Esophagus muscularis mucosa (tissue), 4 donors: ENCODE data around the gene PBRM1. TPM values are rescaled to one million over a fixed set of nuclear protein-coding genes. Genes with fewer than 3 reads are reported as not detected.

ENCODE experiments used
- DNase-seq: peaks from one replicate; pipeline ENCODE4 v3.0.0-alpha.2; 2017; ENCODE audit errors: extremely low spot score
- H3K27ac ChIP-seq, 4 donors: fragments of 200-600 bp; sonication (generic); replicated peaks in 1 of 4; 1 replicate in 3 of 4; 2 replicates in 1 of 4; pipeline ENCODE4 v1.5.1; 2016 to 2019; ENCODE audit warnings: mild to moderate bottlenecking in 1 of 4
- H3K27me3 ChIP-seq, 4 donors: fragments of 200-600 bp; sonication (generic); one replicate each; pipeline versions ENCODE4 v1.5.1 to v1.6.0; 2016 to 2019
- H3K36me3 ChIP-seq, 4 donors: fragments of 200-600 bp; sonication (generic); one replicate each; pipeline ENCODE4 v1.5.1; 2016 to 2019
- H3K4me1 ChIP-seq, 4 donors: fragments of 200-600 bp; sonication (generic); one replicate each; pipeline ENCODE4 v1.5.1; 2016 to 2019
- H3K4me3 ChIP-seq, 4 donors: fragments of 200-600 bp; sonication (generic); 1 replicate in 2 of 4; 2 replicates in 2 of 4; pipeline ENCODE4 v1.5.1; 2016 to 2019; ENCODE audit warnings: mild to moderate bottlenecking in 4 of 4, moderate library complexity in 1 of 4
- H3K9me3 ChIP-seq, 4 donors: fragments of 200-600 bp; sonication (generic); 1 replicate in 3 of 4; 2 replicates in 1 of 4; pipeline ENCODE4 v1.5.1; 2016 to 2019
- EP300 ChIP-seq: sonication (generic); formaldehyde crosslinking; IDR thresholded peaks from one replicate; pipeline ENCODE4 v1.6.1; 2017; ENCODE audit warnings: antibody characterized with exemption
- POLR2A ChIP-seq: fragments of 450-650 bp; IDR thresholded peaks from one replicate; pipeline ENCODE4 v1.6.1; 2017; ENCODE audit warnings: antibody characterized with exemption, moderate library complexity, mild to moderate bottlenecking, low read depth
- POLR2AphosphoS5 ChIP-seq, 2 donors: sonication (generic); formaldehyde crosslinking; IDR thresholded peaks; one replicate each; pipeline ENCODE4 v1.6.1; 2017; ENCODE audit warnings: antibody characterized with exemption in 2 of 2
- WGBS: methylation state at CpG from one replicate; pipeline ENCODE4 v1.1.5; 2018; 5-methylcytosine and 5-hydroxymethylcytosine counted together
- intact Hi-C: fragments of 100-400 bp; cut with DNase I; formaldehyde crosslinking; loops from one replicate; pipeline ENCODE4 v1.15.1; 2023
- total RNA-seq, 4 donors: library from RNA; depleted of rRNA; stranded (reverse); fragments of >200 nt; gene quantifications; one replicate each; pipeline versions ENCODE4 v1.1.0 to v1.2.1, GENCODE V29; 2016
- TF ChIP-seq, protein P1 (sequence below), 3 experiments: fragments of 200-600 bp in 2 of 3; fragments of 450-650 bp in 1 of 3; sonication (generic) in 2 of 3; IDR thresholded peaks; one replicate each; pipeline ENCODE4 v1.5.1; 2017 to 2019; ENCODE audit warnings: antibody characterized with exemption in 3 of 3, mild to moderate bottlenecking in 2 of 3, moderate library complexity in 1 of 3

The PBRM1 gene
- total RNA-seq, 4 donors from 2014 or later: 79.4 to 99.3 (median 82.8) TPM

DNA sequence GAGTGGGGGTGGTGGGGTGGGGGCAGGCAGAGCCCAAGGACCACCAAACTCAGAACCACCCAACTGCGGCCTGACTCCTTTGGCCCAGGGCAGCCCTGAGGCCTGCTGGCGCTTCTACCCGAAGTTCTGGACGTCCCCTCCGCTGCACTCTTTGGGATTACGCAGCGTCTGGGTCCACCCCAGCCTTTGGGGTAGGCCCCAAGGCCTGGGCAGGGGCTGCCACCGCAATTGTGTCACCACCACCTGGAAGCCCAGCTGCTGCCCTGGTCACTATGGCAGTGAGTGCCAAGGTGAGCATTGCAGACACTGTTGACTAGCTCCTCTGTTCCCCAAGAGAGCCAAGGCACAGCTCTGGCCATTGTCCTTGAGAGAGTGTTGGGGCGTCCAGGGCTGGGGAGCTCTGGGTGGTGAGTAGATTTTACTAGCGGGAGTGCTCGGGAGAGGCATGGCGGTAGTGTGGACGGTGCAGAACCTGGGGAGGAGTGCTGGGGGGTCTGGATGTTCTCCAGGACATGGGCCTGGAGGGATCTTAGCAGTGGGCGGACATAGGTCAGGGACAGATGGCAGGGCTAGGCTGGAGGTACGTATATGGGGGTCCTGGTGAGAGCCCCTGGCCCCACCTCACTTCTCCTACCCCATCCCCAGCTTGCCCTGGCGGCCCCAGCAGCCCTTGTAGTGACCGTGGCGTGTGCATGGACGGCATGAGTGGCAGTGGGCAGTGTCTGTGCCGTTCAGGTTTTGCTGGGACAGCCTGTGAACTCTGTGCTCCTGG is 164.8 kb downstream of the PBRM1 start:
- no peaks in the 10 kb centered on the region for H3K27me3 ChIP-seq
- H3K4me1 ChIP-seq: peaks cover 16 to 30% (median 25%) of the 10 kb centered on the region in 4 donors
- WGBS: 94% methylated on average over 20 of the region's 20 CpGs
- no peak overlapping the region for H3K4me3 ChIP-seq
- H3K36me3 ChIP-seq: peaks cover 0 to 76% (median 54%) of the 10 kb centered on the region in 4 donors
- DNase-seq: no peak
- H3K27ac ChIP-seq: no peak overlapping the region
- no peaks in the 10 kb centered on the region for H3K9me3 ChIP-seq
- intact Hi-C loops: no loop called here
- TF ChIP-seq POLR2A: no peak
- TF ChIP-seq, protein P1, sequence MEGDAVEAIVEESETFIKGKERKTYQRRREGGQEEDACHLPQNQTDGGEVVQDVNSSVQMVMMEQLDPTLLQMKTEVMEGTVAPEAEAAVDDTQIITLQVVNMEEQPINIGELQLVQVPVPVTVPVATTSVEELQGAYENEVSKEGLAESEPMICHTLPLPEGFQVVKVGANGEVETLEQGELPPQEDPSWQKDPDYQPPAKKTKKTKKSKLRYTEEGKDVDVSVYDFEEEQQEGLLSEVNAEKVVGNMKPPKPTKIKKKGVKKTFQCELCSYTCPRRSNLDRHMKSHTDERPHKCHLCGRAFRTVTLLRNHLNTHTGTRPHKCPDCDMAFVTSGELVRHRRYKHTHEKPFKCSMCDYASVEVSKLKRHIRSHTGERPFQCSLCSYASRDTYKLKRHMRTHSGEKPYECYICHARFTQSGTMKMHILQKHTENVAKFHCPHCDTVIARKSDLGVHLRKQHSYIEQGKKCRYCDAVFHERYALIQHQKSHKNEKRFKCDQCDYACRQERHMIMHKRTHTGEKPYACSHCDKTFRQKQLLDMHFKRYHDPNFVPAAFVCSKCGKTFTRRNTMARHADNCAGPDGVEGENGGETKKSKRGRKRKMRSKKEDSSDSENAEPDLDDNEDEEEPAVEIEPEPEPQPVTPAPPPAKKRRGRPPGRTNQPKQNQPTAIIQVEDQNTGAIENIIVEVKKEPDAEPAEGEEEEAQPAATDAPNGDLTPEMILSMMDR (IDR thresholded peaks at IDR 0.05): no peak
- no peak for TF ChIP-seq POLR2AphosphoS5 (IDR thresholded peaks at IDR 0.05)
- TF ChIP-seq EP300: no peak

DNA sequence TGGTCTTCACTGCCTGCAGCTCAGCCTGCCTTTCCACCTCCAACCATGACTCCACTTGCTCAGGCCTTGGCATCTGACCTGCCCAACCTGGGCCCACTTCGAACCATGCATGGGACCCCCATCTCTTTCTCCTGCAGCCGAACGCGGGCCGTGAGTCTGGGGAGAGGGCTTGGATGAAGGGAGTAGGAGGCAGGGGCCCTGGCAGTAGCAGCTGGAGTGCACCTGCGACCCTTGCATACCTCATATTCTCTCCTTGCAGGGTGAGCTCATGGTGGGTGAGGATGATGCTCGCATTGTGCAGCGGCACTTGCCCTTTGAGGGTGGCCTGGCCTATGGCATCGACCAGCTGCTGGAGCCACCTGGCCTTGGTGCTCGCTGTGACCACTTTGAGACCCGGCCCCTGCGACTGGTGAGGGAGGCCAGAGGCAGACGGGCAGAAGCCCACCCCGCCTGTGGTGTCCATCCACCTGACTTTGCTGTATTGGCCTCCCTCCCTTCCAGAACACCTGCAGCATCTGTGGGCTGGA is 165.5 kb downstream of the PBRM1 start:
- H3K27ac ChIP-seq: no peak overlapping the region
- peaks cover 9 to 23% (median 19%) of the 10 kb centered on the region in 4 donors for H3K4me1 ChIP-seq
- no peak for DNase-seq
- intact Hi-C loops: no loop called here
- TF ChIP-seq POLR2AphosphoS5 (IDR thresholded peaks at IDR 0.05) (no peak), EP300 (no peak), POLR2A (no peak)
- TF ChIP-seq, protein P1 (IDR thresholded peaks at IDR 0.05): no peak
- H3K9me3 ChIP-seq: no peaks in the 10 kb centered on the region
- H3K4me3 ChIP-seq: no peak overlapping the region
- 93% methylated on average over 6 of the region's 14 CpGs for WGBS
- H3K36me3 ChIP-seq: peaks cover 0 to 79% (median 54%) of the 10 kb centered on the region in 4 donors
- no peaks in the 10 kb centered on the region for H3K27me3 ChIP-seq

DNA sequence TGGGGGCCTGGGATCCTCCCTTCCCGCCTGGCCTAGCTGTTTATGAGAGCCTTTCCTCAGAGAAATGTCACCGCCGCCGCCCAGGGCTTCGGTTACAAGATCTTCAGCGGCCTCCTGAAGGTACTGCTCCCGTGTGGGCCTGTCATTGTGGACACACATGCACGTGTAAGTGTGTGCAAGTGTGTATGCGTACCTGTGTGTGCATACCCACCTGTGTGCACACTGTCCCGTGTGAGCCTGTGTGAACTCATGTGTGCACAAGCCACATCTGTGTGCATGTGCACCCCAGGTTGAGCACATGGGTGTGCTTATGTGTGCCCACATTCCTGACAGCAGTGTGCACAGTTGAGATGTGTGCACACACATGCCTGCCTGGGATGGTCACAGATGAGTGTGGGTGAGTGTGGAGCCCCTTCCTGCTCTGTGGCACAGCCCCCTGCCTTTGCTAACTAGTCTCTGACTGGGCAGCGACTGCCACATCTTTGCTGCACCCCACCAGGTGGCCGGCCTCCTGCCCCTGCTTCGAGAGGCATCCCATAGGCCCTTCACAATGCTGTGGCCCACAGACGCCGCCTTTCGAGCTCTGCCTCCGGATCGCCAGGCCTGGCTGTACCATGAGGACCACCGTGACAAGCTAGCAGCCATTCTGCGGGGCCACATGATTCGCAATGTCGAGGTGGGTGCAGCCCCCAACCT is 166.1 kb downstream of the PBRM1 start:
- no peak overlapping the region for H3K27ac ChIP-seq
- intact Hi-C loops: no loop called here
- H3K27me3 ChIP-seq: no peaks in the 10 kb centered on the region
- no peak overlapping the region for H3K4me3 ChIP-seq
- no peak for TF ChIP-seq POLR2AphosphoS5 (IDR thresholded peaks at IDR 0.05)
- no peak for TF ChIP-seq POLR2A
- TF ChIP-seq, protein P1 (IDR thresholded peaks at IDR 0.05): no peak
- TF ChIP-seq EP300: no peak
- no peaks in the 10 kb centered on the region for H3K9me3 ChIP-seq
- peaks cover 3 to 17% (median 14%) of the 10 kb centered on the region in 4 donors for H3K4me1 ChIP-seq
- WGBS: 93% methylated on average over 12 of the region's 22 CpGs
- H3K36me3 ChIP-seq: peaks cover 0 to 79% (median 51%) of the 10 kb centered on the region in 4 donors
- DNase-seq: no peak

DNA sequence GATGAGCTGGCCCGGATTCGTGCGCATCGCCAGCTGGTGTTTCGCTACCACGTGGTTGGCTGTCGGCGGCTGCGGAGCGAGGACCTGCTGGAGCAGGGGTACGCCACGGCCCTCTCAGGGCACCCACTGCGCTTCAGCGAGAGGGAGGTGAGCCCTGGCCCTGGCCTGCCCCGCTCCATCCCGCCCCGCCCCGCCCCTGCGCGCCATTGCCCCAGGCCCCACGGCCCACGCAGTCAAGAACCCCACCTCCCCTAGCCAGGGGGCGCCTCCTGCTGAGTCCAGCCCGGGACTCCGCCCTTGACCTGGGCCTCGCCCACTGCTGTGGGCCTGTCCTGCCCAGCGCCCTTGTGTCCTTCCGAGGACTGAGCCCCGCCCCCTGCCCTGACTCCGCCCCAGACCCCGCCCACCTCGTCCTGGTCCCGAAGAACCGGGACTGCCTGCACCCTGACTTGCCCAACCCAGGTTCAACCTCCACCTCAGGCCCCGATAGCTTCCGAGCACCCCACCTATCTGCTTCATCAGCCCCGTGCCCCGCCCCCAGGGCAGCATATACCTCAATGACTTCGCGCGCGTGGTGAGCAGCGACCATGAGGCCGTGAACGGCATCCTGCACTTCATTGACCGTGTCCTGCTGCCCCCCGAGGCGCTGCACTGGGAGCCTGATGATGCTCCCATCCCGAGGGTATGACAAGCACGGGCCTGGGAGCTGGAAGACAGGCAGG is 166.8 kb downstream of the PBRM1 start:
- peaks cover 0 to 79% (median 44%) of the 10 kb centered on the region in 4 donors for H3K36me3 ChIP-seq
- H3K4me3 ChIP-seq: peak overlapping the region; percentile 39 to 54 (median 40)
- 39% methylated on average over 11 of the region's 50 CpGs for WGBS
- intact Hi-C loops: no loop called here
- peaks cover 0 to 12% (median 11%) of the 10 kb centered on the region in 4 donors for H3K4me1 ChIP-seq
- H3K27ac ChIP-seq: no peak overlapping the region
- no peak for TF ChIP-seq POLR2AphosphoS5 (IDR thresholded peaks at IDR 0.05)
- no peak for TF ChIP-seq EP300
- TF ChIP-seq POLR2A: no peak
- TF ChIP-seq, protein P1 (IDR thresholded peaks at IDR 0.05): no peak
- H3K9me3 ChIP-seq: no peaks in the 10 kb centered on the region
- no peak for DNase-seq
- H3K27me3 ChIP-seq: no peaks in the 10 kb centered on the region
